Vagina (tissue), 2 donors: ENCODE measurements around the gene HIPK2. TPM values are rescaled to one million over a fixed set of nuclear protein-coding genes. Genes with fewer than 3 reads are reported as not detected.

Experiments used
- DNase-seq, 2 donors: peaks; one replicate each; pipeline ENCODE4 v3.0.0-alpha.2; 2017; ENCODE audit errors: extremely low spot score in 2 of 2
- H3K27ac ChIP-seq: fragments of 200-600 bp; sonication (generic); one replicate; pipeline ENCODE4 v1.5.1; 2019
- H3K27me3 ChIP-seq: fragments of 200-600 bp; sonication (generic); one replicate; pipeline ENCODE4 v1.5.1; 2019
- H3K36me3 ChIP-seq, 2 donors: fragments of 200-600 bp; sonication (generic); one replicate each; pipeline ENCODE4 v1.5.1; 2017 to 2019
- H3K4me1 ChIP-seq: fragments of 200-600 bp; sonication (generic); one replicate; pipeline ENCODE4 v1.5.1; 2019
- H3K4me3 ChIP-seq, 2 donors: fragments of 200-600 bp; sonication (generic); 1 replicate in 1 of 2; 2 replicates in 1 of 2; pipeline ENCODE4 v1.5.1; 2016 to 2019
- H3K9me3 ChIP-seq: fragments of 200-600 bp; sonication (generic); one replicate; pipeline ENCODE4 v1.5.1; 2019
- POLR2A ChIP-seq, 2 donors: fragments of 450-650 bp; IDR thresholded peaks; one replicate each; pipeline ENCODE4 v1.6.1; 2017; ENCODE audit warnings: antibody characterized with exemption in 2 of 2, mild to moderate bottlenecking in 2 of 2, moderate library complexity in 2 of 2
- POLR2AphosphoS5 ChIP-seq, 2 donors: sonication (generic); formaldehyde crosslinking; IDR thresholded peaks; one replicate each; pipeline ENCODE4 v1.9.0; 2017; ENCODE audit warnings: antibody characterized with exemption in 2 of 2, mild to moderate bottlenecking in 2 of 2, low read depth in 1 of 2; ENCODE audit not compliant: insufficient read depth in 1 of 2
- intact Hi-C: fragments of 100-400 bp; cut with DNase I; formaldehyde crosslinking; loops from one replicate; pipeline ENCODE4 v1.15.1; 2023
- total RNA-seq: library from RNA; depleted of rRNA; stranded (reverse); fragments of >200 nt; gene quantifications from one replicate; pipeline ENCODE4 v1.2.3, GENCODE V29; 2016
- TF ChIP-seq, protein P1 (sequence below), 3 experiments: fragments of 450-650 bp in 2 of 3; fragments of 200-600 bp in 1 of 3; sonication (generic) in 1 of 3; IDR thresholded peaks; one replicate each; pipeline ENCODE4 v1.5.1; 2017 to 2019; ENCODE audit warnings: antibody characterized with exemption in 3 of 3, mild to moderate bottlenecking in 2 of 3, moderate library complexity in 2 of 3

The HIPK2 gene
- total RNA-seq, 1 donor from 2014 or later = 21.9 TPM

DNA sequence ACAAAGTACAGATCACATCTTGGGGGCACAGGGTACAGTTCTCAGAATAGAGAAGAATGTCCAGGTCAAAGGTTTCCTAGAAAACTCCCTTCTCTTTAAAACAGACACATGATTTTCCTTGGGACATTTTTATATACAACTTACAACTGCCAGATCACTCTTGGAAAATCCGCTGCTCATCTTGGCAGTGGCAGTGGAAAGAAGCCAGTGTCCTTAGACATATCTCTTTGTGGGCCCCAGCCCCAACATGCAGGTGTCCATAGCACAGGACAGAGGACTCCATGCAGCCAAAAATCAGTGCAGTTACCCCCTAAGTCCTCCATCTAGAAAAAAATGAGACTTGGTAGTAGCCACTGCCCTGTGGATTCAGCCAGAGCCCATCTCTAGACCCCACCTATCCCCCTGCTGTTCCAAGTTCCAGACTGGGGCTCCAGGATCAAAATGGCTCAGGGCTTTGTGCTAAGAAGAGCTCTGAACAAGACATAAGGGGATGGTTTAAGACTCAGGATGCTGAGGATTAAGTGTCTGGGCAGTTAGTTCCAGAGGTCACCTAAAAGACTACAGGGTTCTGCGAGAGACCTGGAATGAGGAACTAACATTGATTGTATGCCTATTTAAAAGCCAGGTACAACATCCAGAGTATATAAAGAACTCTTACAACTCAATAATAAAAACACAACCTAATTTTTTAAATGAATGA, 34.4 kb downstream of the HIPK2 start:
- H3K4me1 ChIP-seq = peaks cover 67% of the 10 kb centered on the region
- H3K36me3 ChIP-seq = no peaks in the 10 kb centered on the region
- no peaks in the 10 kb centered on the region for H3K27me3 ChIP-seq
- H3K4me3 ChIP-seq = no peak overlapping the region
- DNase-seq = peak in 1 of 2 donors; percentile 74
- TF ChIP-seq, protein P1, sequence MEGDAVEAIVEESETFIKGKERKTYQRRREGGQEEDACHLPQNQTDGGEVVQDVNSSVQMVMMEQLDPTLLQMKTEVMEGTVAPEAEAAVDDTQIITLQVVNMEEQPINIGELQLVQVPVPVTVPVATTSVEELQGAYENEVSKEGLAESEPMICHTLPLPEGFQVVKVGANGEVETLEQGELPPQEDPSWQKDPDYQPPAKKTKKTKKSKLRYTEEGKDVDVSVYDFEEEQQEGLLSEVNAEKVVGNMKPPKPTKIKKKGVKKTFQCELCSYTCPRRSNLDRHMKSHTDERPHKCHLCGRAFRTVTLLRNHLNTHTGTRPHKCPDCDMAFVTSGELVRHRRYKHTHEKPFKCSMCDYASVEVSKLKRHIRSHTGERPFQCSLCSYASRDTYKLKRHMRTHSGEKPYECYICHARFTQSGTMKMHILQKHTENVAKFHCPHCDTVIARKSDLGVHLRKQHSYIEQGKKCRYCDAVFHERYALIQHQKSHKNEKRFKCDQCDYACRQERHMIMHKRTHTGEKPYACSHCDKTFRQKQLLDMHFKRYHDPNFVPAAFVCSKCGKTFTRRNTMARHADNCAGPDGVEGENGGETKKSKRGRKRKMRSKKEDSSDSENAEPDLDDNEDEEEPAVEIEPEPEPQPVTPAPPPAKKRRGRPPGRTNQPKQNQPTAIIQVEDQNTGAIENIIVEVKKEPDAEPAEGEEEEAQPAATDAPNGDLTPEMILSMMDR (IDR thresholded peaks at IDR 0.05) = no peak
- TF ChIP-seq POLR2AphosphoS5 (IDR thresholded peaks at IDR 0.05; ENCODE audit: insufficient read depth in 1 of 2, low read depth in 1 of 2) (no peak), POLR2A (IDR thresholded peaks at IDR 0.05) (no peak)
- H3K27ac ChIP-seq = no peak overlapping the region
- intact Hi-C loops = no loop called here
- H3K9me3 ChIP-seq = no peaks in the 10 kb centered on the region

DNA sequence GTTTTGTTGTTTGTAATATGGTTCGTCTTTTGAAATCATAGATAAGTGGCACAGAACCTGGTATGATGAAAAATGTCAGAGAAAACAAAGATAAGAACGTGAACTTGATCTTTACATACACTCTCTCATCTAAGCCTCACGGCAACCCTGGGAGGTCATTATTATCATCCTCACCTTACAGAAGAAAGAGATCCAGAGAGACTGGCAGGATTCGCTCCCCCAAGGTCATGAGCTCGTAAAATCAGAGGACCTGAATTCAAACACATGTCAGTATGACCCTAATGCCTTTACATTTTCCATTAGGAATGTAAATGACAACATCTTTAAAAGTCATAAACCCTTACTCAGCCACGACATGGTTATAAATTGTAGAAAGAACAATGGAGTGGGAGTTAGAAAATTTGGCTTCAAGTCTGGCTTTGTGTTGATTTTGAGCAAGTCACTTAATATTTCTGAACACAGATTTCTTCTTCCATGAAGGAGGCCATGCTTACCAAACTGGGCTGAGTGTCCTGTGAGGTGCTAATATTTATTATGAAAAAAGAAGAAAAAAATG, 35.9 kb downstream of the HIPK2 start:
- Histone ChIP-seq H3K27me3 (no peaks in the 10 kb centered on the region), H3K4me1 (peaks cover 75% of the 10 kb centered on the region), H3K9me3 (no peaks in the 10 kb centered on the region), H3K27ac (no peak overlapping the region), H3K36me3 (no peaks in the 10 kb centered on the region), H3K4me3 (no peak overlapping the region)
- intact Hi-C loops = no loop called here
- TF ChIP-seq, protein P1 (IDR thresholded peaks at IDR 0.05) = no peak
- TF ChIP-seq POLR2A (IDR thresholded peaks at IDR 0.05) (no peak), POLR2AphosphoS5 (IDR thresholded peaks at IDR 0.05; ENCODE audit: insufficient read depth in 1 of 2, low read depth in 1 of 2) (no peak)
- no peak for DNase-seq

DNA sequence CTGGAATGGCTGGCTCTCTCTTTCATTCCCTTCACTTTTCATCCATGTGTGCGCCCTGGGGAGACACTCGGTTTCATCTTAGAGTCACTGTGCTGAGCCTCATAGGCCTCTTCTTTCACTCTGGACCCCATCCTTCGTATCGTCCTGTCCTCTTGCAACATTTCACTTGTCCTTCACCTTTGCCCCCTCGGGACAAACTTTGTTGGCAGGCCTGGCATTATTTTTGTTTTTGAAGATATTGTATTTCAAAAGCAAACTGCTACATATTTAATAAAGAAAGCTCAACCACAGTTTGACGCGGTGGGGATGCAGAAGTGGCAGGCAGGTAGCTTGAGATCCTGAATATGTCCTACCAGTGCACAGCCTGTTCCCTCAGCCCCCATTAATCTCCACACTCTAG, 36.6 kb downstream of the HIPK2 start:
- H3K4me1 ChIP-seq = peaks cover 72% of the 10 kb centered on the region
- no peaks in the 10 kb centered on the region for H3K9me3 ChIP-seq
- H3K27me3 ChIP-seq = no peaks in the 10 kb centered on the region
- intact Hi-C loops = no loop called here
- TF ChIP-seq POLR2AphosphoS5 (IDR thresholded peaks at IDR 0.05; ENCODE audit: insufficient read depth in 1 of 2, low read depth in 1 of 2) (no peak), POLR2A (IDR thresholded peaks at IDR 0.05) (no peak)
- TF ChIP-seq, protein P1 (IDR thresholded peaks at IDR 0.05) = no peak
- no peak overlapping the region for H3K4me3 ChIP-seq
- no peak overlapping the region for H3K27ac ChIP-seq
- peak in 1 of 2 donors; percentile 69 for DNase-seq
- H3K36me3 ChIP-seq = no peaks in the 10 kb centered on the region

DNA sequence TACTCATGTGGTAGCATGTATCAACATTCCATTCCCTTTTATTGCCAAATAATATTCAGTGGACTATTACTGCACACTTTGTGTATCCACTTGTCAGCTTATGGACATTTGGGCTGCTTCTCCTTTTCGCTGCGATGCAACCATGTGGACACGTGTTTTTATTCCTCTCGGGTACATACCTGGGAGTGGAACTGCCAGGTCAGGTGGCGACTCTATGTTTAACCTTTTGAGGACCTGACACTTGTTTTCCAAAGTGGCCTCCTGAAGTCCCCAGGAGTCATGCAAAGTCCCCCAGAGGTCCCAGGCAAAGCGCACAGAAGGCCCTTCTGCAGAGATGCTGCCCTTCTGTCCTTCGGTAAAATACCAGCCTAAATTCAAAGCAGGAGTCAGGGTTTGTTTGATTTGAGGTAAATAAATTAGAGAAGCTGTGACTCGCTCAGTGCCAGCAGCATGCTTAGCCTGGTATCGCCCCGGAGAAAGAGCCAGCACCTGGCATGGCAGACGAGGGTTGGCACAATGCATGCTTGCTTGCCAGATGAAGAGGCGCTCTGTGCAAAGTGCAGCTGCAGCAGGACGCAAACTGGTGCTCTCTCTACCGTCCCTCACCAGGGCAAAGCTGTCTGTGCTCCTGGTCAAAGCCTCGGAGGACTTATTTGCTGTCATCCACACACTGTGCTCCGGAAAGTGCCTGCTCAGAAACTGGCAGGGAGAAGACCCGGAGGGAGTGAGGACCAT, 37.8 kb downstream of the HIPK2 start:
- DNase-seq = peak in 1 of 2 donors; percentile 79
- H3K4me3 ChIP-seq = no peak overlapping the region
- H3K36me3 ChIP-seq = no peaks in the 10 kb centered on the region
- no peaks in the 10 kb centered on the region for H3K9me3 ChIP-seq
- intact Hi-C loops = loop anchor here (5.0 kb wide), 1 partner anchor 37 kb away; the partner anchor contains the start of gene HIPK2
- no peaks in the 10 kb centered on the region for H3K27me3 ChIP-seq
- no peak overlapping the region for H3K27ac ChIP-seq
- H3K4me1 ChIP-seq = peaks cover 72% of the 10 kb centered on the region
- no peak for TF ChIP-seq POLR2A (IDR thresholded peaks at IDR 0.05)
- TF ChIP-seq, protein P1 (IDR thresholded peaks at IDR 0.05) = no peak
- no peak for TF ChIP-seq POLR2AphosphoS5 (IDR thresholded peaks at IDR 0.05; ENCODE audit: insufficient read depth in 1 of 2, low read depth in 1 of 2)
